ENCODE results near the gene RNF222. TPM values are rescaled to one million over a fixed set of nuclear protein-coding genes. Genes with fewer than 3 reads are reported as not detected.

RNF222 gene
- total RNA-seq, 1 donor from 2014 or later = not detected

- TF ChIP-seq CTCF (IDR thresholded peaks at IDR 0.05) = no peak
- DNase-seq (no peak), ATAC-seq (no peak)
- Histone ChIP-seq H3K36me3 (no peaks in the 10 kb centered on the region), H3K9me3 (no peaks in the 10 kb centered on the region), H3K27ac (no peak overlapping the region), H3K4me1 (no peaks in the 10 kb centered on the region), H3K27me3 (no peaks in the 10 kb centered on the region), H3K4me3 (no peak overlapping the region)
- intact Hi-C loops (cut with DNase I) = no loop called here
Observed at GRCh38 chr17:8345951-8346665, 51.5 kb downstream of the RNF222 start.

GRCh38 chr17:8345052-8345690, 52.5 kb downstream of the RNF222 start:
- ATAC-seq = peak; percentile 9
- Histone ChIP-seq H3K4me3 (no peak overlapping the region), H3K4me1 (no peaks in the 10 kb centered on the region), H3K9me3 (no peaks in the 10 kb centered on the region), H3K27ac (no peak overlapping the region), H3K27me3 (no peaks in the 10 kb centered on the region), H3K36me3 (no peaks in the 10 kb centered on the region)
- intact Hi-C loops (cut with DNase I) = no loop called here
- no peak for TF ChIP-seq CTCF (IDR thresholded peaks at IDR 0.05)
- no peak for DNase-seq

DNA sequence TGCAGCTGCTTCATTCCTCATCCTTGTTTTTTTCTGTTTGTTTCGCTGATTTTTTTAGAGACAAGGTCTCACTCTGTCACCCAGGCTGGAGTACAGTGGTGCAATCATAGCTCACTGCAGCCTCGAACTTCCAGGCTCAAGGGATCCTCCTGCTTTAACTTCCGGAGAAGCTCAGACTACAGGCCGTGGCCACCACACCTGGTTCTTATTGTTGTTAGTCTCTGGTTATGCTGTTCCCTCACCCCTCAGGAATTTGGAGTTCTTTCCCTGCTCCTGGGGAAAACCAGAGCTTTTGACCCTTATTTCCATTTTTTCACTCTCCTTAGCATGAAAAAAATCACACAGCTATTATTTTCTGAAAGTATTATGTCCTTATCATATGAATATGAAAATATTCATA, 56.2 kb downstream of the RNF222 start:
- Histone ChIP-seq H3K36me3 (no peaks in the 10 kb centered on the region), H3K9me3 (no peaks in the 10 kb centered on the region), H3K4me1 (no peaks in the 10 kb centered on the region), H3K4me3 (no peak overlapping the region), H3K27me3 (no peaks in the 10 kb centered on the region), H3K27ac (no peak overlapping the region)
- no peak for TF ChIP-seq CTCF (IDR thresholded peaks at IDR 0.05)
- intact Hi-C loops (cut with DNase I) = no loop called here
- DNase-seq (no peak), ATAC-seq (no peak)

Other genes with a start within 250 kb of the RNF222 start
- gene PER1, start 245.4 kb downstream of the RNF222 start, total RNA-seq = 350 TPM
- 78.1 TPM for gene VAMP2, start 234.9 kb downstream of the RNF222 start, total RNA-seq
- gene TMEM107, start 221.4 kb downstream of the RNF222 start, total RNA-seq = 9.3 TPM
- gene BORCS6, start 207.6 kb downstream of the RNF222 start, total RNA-seq = 7.8 TPM
- gene AURKB, start 187.3 kb downstream of the RNF222 start, total RNA-seq = 1.4 TPM
- gene CTC1, start 149.8 kb downstream of the RNF222 start, total RNA-seq = 57.1 TPM
- 28.3 TPM for gene PFAS, start 148.5 kb downstream of the RNF222 start, total RNA-seq
- gene RANGRF, start 109.2 kb downstream of the RNF222 start, total RNA-seq = 31.0 TPM
- gene SLC25A35, start 102.4 kb downstream of the RNF222 start, total RNA-seq = 7.4 TPM
- gene ARHGEF15, start 87.6 kb downstream of the RNF222 start, total RNA-seq = 29.9 TPM
- not detected for gene ODF4, start 58.0 kb downstream of the RNF222 start, total RNA-seq
- 1,173 TPM for gene RPL26, start 14.6 kb downstream of the RNF222 start, total RNA-seq
- 80.6 TPM for gene NDEL1, start 38.1 kb upstream of the RNF222 start, total RNA-seq
- gene MYH10, start 232.9 kb upstream of the RNF222 start, total RNA-seq = 205 TPM